Activated CD8-positive, alpha-beta T cell treated with anti-CD3 and anti-CD28 coated beads for 36 hours (primary cell): ENCODE results near the gene UPK3A. TPM values are rescaled to one million over a fixed set of nuclear protein-coding genes. Genes with fewer than 3 reads are reported as not detected.

ENCODE experiments used
- ATAC-seq: fragments of 200-7000 bp; cut with Tn5 transposase; one replicate; pipeline ENCODE4 v1.10.0; 2021; ENCODE audit warnings: mild to moderate bottlenecking, moderate library complexity
- CTCF ChIA-PET: fragments of 350-600 bp; sonication (Branson Sonifier 250); formaldehyde crosslinking; loops from one replicate; lab custom pipeline; 2021; ENCODE audit warnings: antibody characterized with exemption; lab: Charles Lee
- POLR2A ChIA-PET: fragments of 350-600 bp; sonication (Branson Sonifier 250); formaldehyde crosslinking; loops from one replicate; lab custom pipeline; 2021; ENCODE audit warnings: antibody characterized with exemption; lab: Charles Lee
- DNase-seq: peaks from one replicate; pipeline ENCODE4 v3.0.0-alpha.2; 2020
- H3K27ac Mint-ChIP-seq: one replicate; pipeline ENCODE4 v1.8.0; 2021; ENCODE audit warnings: mild to moderate bottlenecking, mixed read lengths
- H3K27me3 Mint-ChIP-seq: one replicate; pipeline ENCODE4 v1.8.0; 2021; ENCODE audit warnings: mixed read lengths
- H3K36me3 Mint-ChIP-seq: one replicate; pipeline ENCODE4 v1.8.0; 2021; ENCODE audit warnings: low read depth, mixed read lengths
- H3K4me1 Mint-ChIP-seq: one replicate; pipeline ENCODE4 v1.8.0; 2021; ENCODE audit warnings: low read depth, mixed read lengths
- H3K4me3 Mint-ChIP-seq: one replicate; pipeline ENCODE4 v1.8.0; 2021; ENCODE audit warnings: mild to moderate bottlenecking, moderate library complexity, mixed read lengths
- H3K9me3 Mint-ChIP-seq: one replicate; pipeline ENCODE4 v1.8.0; 2021; ENCODE audit warnings: mixed read lengths
- intact Hi-C: fragments of 100-400 bp; cut with micrococcal nuclease; formaldehyde crosslinking; loops from one replicate; pipeline ENCODE4 v1.10.0; 2022
- total RNA-seq, 2 experiments: library from RNA; stranded (reverse); gene quantifications; one replicate each; pipeline ENCODE4 v1.2.3, GENCODE V29; 2021
- TF ChIP-seq, protein P1 (sequence below): fragments of 200-600 bp; IDR thresholded peaks from one replicate; pipeline ENCODE4 v1.8.0; 2022; ENCODE audit warnings: antibody characterized with exemption, mild to moderate bottlenecking

UPK3A gene
- total RNA-seq, 2 experiments from 2014 or later: not detected

DNA sequence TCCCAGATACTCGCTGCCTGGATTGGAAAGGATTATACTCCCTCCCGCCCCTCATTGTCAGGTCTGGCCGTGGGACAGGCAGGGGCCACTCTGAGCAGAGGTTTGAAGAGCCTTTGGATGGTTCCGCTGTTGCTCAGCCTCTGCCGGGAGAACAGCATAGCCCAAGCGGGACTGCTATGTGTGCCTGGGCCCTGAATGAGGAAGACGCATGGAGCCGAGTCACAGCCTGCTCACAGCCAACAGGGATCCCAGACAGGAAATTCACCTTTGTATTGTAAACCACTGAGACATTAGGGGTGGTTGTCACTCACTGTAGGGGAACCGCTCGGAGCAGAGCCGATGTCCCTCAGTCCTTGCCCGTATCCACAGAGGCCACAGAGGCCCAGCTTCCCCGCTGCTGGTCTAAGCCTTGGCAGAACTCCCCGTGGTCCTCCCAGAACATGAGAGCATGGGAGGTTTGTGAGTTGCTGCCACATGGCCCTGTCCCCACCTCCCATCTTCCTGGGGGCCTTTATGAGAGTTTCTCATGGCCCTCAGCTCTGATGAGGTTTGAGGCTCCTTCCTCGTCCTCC is 14.3 kb downstream of the UPK3A start:
- H3K27me3 Mint-ChIP-seq: no peaks in the 10 kb centered on the region
- ATAC-seq (no peak), DNase-seq (no peak)
- POLR2A ChIA-PET: interaction anchor here (1.0 kb wide), 1 partner anchor 36 kb away, joined by 3 read pairs; no protein-coding TSS in a partner anchor
- no peak overlapping the region for H3K4me3 Mint-ChIP-seq
- H3K36me3 Mint-ChIP-seq: no peaks in the 10 kb centered on the region
- H3K9me3 Mint-ChIP-seq: no peaks in the 10 kb centered on the region
- H3K27ac Mint-ChIP-seq: no peak overlapping the region
- H3K4me1 Mint-ChIP-seq: peaks cover 22% of the 10 kb centered on the region
- intact Hi-C loops: no loop called here
- CTCF ChIA-PET: no interaction called here
- TF ChIP-seq, protein P1, sequence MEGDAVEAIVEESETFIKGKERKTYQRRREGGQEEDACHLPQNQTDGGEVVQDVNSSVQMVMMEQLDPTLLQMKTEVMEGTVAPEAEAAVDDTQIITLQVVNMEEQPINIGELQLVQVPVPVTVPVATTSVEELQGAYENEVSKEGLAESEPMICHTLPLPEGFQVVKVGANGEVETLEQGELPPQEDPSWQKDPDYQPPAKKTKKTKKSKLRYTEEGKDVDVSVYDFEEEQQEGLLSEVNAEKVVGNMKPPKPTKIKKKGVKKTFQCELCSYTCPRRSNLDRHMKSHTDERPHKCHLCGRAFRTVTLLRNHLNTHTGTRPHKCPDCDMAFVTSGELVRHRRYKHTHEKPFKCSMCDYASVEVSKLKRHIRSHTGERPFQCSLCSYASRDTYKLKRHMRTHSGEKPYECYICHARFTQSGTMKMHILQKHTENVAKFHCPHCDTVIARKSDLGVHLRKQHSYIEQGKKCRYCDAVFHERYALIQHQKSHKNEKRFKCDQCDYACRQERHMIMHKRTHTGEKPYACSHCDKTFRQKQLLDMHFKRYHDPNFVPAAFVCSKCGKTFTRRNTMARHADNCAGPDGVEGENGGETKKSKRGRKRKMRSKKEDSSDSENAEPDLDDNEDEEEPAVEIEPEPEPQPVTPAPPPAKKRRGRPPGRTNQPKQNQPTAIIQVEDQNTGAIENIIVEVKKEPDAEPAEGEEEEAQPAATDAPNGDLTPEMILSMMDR: no peak

DNA sequence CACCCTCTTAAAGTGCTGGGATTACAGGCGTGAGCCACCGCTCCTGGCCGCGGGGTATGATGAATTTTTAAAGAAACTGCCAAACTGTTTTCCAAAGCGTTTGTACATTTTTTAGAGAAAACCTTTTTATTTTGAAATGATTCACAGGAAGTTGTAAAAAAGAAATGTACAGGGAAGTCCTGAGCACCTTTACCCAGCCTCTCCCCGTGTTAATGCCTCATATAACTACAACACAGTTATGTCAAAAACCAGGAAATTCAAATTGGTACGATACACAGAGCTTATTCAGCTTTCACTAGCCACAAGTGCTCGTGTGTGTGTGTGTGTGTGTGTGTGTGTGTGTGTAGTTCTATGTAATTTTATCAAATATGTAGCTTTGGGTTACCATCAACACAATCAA is 18.0 kb downstream of the UPK3A start:
- intact Hi-C loops: no loop called here
- Mint-ChIP-seq H3K9me3 (no peaks in the 10 kb centered on the region), H3K36me3 (no peaks in the 10 kb centered on the region), H3K27me3 (no peaks in the 10 kb centered on the region), H3K27ac (no peak overlapping the region), H3K4me1 (peaks cover 7% of the 10 kb centered on the region), H3K4me3 (no peak overlapping the region)
- ChIA-PET POLR2A (interaction anchor here (1.1 kb wide), 1 partner anchor 39 kb away, joined by 3 read pairs; no protein-coding TSS in a partner anchor), CTCF (no interaction called here)
- DNase-seq: no peak
- TF ChIP-seq, protein P1: no peak
- no peak for ATAC-seq

DNA sequence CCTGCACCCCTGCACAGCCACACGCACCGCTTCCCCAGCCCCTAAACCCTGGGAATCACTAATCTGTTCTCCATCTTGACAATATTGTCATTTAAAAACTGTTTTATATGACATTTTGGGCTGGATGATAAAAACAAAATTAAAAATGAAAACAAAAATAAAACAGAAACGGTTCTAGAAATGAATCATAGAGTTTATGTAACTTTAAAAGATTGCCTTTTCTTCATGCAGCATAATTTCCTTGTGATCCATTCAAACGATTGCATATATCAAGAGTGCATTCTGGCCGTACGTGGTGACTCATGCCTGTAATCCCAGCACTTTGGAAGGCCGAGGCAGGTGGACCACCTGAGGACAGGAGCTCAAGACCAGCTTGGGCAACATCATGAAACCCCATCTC is 18.4 kb downstream of the UPK3A start:
- ChIA-PET CTCF (no interaction called here), POLR2A (interaction anchor here (1.1 kb wide), 1 partner anchor 38 kb away, joined by 3 read pairs; no protein-coding TSS in a partner anchor)
- H3K36me3 Mint-ChIP-seq: no peaks in the 10 kb centered on the region
- ATAC-seq: no peak
- DNase-seq: no peak
- H3K27ac Mint-ChIP-seq: no peak overlapping the region
- peaks cover 7% of the 10 kb centered on the region for H3K4me1 Mint-ChIP-seq
- intact Hi-C loops: no loop called here
- H3K4me3 Mint-ChIP-seq: no peak overlapping the region
- no peaks in the 10 kb centered on the region for H3K27me3 Mint-ChIP-seq
- no peaks in the 10 kb centered on the region for H3K9me3 Mint-ChIP-seq
- TF ChIP-seq, protein P1: no peak

DNA sequence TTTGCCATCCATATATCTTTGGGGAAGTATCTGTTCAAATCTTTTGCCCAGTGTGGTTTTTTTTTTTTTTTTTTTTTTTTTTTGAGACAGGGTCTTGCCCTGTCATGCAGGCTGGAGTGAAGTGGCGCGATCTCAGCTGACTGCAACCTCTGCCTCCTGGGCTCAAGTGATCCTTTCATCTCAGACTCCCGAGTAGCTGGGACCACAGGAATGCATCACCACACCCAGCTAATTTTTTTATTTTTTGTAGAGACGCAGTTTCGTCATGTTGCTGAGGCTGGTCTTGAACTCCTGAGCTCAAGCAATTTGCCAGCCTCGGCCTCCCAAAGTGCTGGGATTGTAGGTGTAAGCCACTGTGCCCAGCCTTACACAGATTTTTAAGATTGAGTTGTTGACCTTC is 20.2 kb downstream of the UPK3A start:
- ATAC-seq (no peak), DNase-seq (no peak)
- intact Hi-C loops: no loop called here
- Mint-ChIP-seq H3K27me3 (no peaks in the 10 kb centered on the region), H3K4me1 (peaks cover 18% of the 10 kb centered on the region), H3K9me3 (no peaks in the 10 kb centered on the region), H3K4me3 (no peak overlapping the region), H3K36me3 (no peaks in the 10 kb centered on the region), H3K27ac (no peak overlapping the region)
- TF ChIP-seq, protein P1: no peak
- ChIA-PET POLR2A (no interaction called here), CTCF (no interaction called here)

DNA sequence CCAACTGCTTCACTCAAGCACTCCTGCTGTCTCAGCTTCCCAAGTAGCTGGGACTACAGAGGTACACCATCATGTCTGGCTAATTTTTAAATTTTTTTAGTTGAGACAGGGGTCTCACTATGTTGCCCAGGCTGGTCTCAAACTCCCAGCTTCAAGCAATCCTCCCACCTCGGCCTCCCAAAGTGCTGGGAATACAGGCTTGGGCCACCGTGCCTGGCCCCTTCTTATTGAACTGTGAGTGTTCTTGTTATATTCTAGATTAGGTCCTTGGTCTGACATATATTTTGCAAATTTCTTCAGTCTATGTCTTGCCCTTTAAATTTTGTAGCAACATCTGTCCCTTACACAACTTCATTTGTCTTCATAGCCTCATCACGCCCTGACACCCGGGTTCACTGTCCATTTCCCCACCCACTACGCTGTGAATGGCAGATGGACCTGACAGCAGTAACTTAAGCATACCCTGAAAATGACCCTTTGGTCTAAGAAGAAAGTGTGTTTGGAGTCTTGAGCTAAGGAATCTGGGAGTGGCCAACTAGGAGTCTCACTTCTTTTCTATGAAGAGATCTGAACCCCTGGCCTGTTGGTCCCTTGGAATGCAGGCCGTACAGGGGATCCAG is 20.8 kb downstream of the UPK3A start:
- no peak overlapping the region for H3K27ac Mint-ChIP-seq
- TF ChIP-seq, protein P1: no peak
- no peaks in the 10 kb centered on the region for H3K9me3 Mint-ChIP-seq
- ChIA-PET CTCF (interaction anchor here (1.6 kb wide), 1 partner anchor 37 kb away, joined by 5 read pairs; no protein-coding TSS in a partner anchor), POLR2A (no interaction called here)
- no peak for DNase-seq
- no peaks in the 10 kb centered on the region for H3K36me3 Mint-ChIP-seq
- intact Hi-C loops: no loop called here
- H3K4me1 Mint-ChIP-seq: peaks cover 18% of the 10 kb centered on the region
- H3K27me3 Mint-ChIP-seq: no peaks in the 10 kb centered on the region
- ATAC-seq: no peak
- H3K4me3 Mint-ChIP-seq: no peak overlapping the region
